K562 (cell line): Measurements from ENCODE around the gene SERPINE2. TPM values are rescaled to one million over a fixed set of nuclear protein-coding genes. Genes with fewer than 3 reads are reported as not detected.

ENCODE experiments used
- ZNF445 ChIP-seq: fragments of 250-450 bp; sonication (Bioruptor Pico); IDR thresholded peaks from 2 replicates; pipeline ENCODE4 v1.4.0; 2020; ENCODE audit warnings: low read depth, mild to moderate bottlenecking, moderate library complexity
- polyA plus RNA-seq, 8 experiments: library from polyadenylated mRNA; depleted of rRNA in 4 of 8; stranded (reverse) in 5 of 8; unstranded in 3 of 8; fragments of >200 nt; fragmentation: Nextera tagmentation in 2 of 8; fragmentation: Illumina TruSeq in 1 of 8; extraction: Ambion mirVana in 2 of 8; extraction: Trizol in 1 of 8; gene quantifications; 2 replicates each; pipeline versions ENCODE4 v1.2.1 to v1.2.3, GENCODE V29; 2011 to 2014; ENCODE audit warnings: inconsistent platforms in 1 of 8, missing spikeins in 1 of 8
- total RNA-seq, 7 experiments: library from RNA; depleted of rRNA in 6 of 7; stranded (reverse); fragments of >200 nt in 6 of 7; fragmentation: Illumina TruSeq in 2 of 7; extraction: Trizol in 2 of 7; gene quantifications; 2 replicates each; pipeline versions ENCODE4 v1.2.1 to v1.2.3, GENCODE V29; 2011 to 2021; ENCODE audit warnings: low replicate concordance in 1 of 7
- TF ChIP-seq, protein P1 (sequence below), 2 experiments: fragments of 450-650 bp; formaldehyde crosslinking in 1 of 2; IDR thresholded peaks; 2 replicates each; pipeline versions ENCODE4 v1.4.0 to v1.6.1; 2014 to 2020; ENCODE audit warnings: mild to moderate bottlenecking in 2 of 2, borderline replicate concordance in 1 of 2, low read depth in 1 of 2

SERPINE2 gene
- total and polyA plus RNA-seq, 9 of the 15 experiments (the other 6 are each of a cell fraction or from before 2014, with no cell fraction given): 0.03 to 0.16 (median 0.13) TPM; not detected in 6

GRCh38 chr2:223993634-223994232 lies 45.4 kb downstream of the SERPINE2 start (continued):
- TF ChIP-seq, protein P1, sequence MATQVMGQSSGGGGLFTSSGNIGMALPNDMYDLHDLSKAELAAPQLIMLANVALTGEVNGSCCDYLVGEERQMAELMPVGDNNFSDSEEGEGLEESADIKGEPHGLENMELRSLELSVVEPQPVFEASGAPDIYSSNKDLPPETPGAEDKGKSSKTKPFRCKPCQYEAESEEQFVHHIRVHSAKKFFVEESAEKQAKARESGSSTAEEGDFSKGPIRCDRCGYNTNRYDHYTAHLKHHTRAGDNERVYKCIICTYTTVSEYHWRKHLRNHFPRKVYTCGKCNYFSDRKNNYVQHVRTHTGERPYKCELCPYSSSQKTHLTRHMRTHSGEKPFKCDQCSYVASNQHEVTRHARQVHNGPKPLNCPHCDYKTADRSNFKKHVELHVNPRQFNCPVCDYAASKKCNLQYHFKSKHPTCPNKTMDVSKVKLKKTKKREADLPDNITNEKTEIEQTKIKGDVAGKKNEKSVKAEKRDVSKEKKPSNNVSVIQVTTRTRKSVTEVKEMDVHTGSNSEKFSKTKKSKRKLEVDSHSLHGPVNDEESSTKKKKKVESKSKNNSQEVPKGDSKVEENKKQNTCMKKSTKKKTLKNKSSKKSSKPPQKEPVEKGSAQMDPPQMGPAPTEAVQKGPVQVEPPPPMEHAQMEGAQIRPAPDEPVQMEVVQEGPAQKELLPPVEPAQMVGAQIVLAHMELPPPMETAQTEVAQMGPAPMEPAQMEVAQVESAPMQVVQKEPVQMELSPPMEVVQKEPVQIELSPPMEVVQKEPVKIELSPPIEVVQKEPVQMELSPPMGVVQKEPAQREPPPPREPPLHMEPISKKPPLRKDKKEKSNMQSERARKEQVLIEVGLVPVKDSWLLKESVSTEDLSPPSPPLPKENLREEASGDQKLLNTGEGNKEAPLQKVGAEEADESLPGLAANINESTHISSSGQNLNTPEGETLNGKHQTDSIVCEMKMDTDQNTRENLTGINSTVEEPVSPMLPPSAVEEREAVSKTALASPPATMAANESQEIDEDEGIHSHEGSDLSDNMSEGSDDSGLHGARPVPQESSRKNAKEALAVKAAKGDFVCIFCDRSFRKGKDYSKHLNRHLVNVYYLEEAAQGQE (IDR thresholded peaks at IDR 0.05; ENCODE audit: borderline replicate concordance): peak; percentile 64; the same call in 1 of the 2 replicates
- TF ChIP-seq, protein P1 (CRISPR knock-in tag; IDR thresholded peaks at IDR 0.05; ENCODE audit: low read depth): no peak
- no peak for TF ChIP-seq ZNF445 (CRISPR knock-in tag)
